OCI-LY7 (cell line): ENCODE results near the gene EBF3. TPM values are rescaled to one million over a fixed set of nuclear protein-coding genes. Genes with fewer than 3 reads are reported as not detected.

Experiments
- BruUV-seq: library from RNA; stranded (reverse); fragments of 400-500 nt; replicated peaks from 2 replicates; lab custom pipeline; 2021; lab: Mats Ljungman, UMichigan
- CTCF ChIA-PET: fragments of 300-600 bp; sonication (Branson Sonifier 250); formaldehyde crosslinking; loops from one replicate; lab custom pipeline; 2022; ENCODE audit warnings: antibody characterized with exemption; ENCODE audit not compliant: unreplicated experiment; lab: Charles Lee
- POLR2A ChIA-PET: fragments of 300-600 bp; sonication (Branson Sonifier 250); formaldehyde crosslinking; loops from one replicate; lab custom pipeline; 2022; ENCODE audit warnings: antibody characterized with exemption; lab: Charles Lee
- DNase-seq: peaks from one replicate; pipeline ENCODE4 v3.0.0-alpha.2; 2015; ENCODE audit warnings: low spot score
- H2AFZ ChIP-seq: fragments of 200-600 bp; sonication (generic), shearing (Covaris generic); 2 replicates; pipeline ENCODE4 v1.6.1; 2014; ENCODE audit warnings: mild to moderate bottlenecking, antibody characterized with exemption, low read length, moderate library complexity
- H3K27ac ChIP-seq: fragments of 200-600 bp; sonication (generic); 2 replicates; pipeline ENCODE4 v1.5.1; 2014; ENCODE audit warnings: mixed run types, low read depth, mild to moderate bottlenecking, moderate library complexity, low read length, inconsistent platforms; ENCODE audit not compliant: poor library complexity, severe bottlenecking
- H3K36me3 ChIP-seq: fragments of 200-600 bp; sonication (generic); 2 replicates; pipeline ENCODE4 v1.6.1; 2014; ENCODE audit warnings: mild to moderate bottlenecking, antibody characterized with exemption, low read length, moderate library complexity, mixed read lengths; ENCODE audit not compliant: insufficient read depth
- H3K4me1 ChIP-seq: fragments of 200-600 bp; sonication (generic); 2 replicates; pipeline ENCODE4 v1.5.1; 2014; ENCODE audit warnings: mild to moderate bottlenecking, low read length; ENCODE audit not compliant: insufficient read depth, poor library complexity, severe bottlenecking
- H3K4me2 ChIP-seq: fragments of 200-600 bp; sonication (generic); 2 replicates; pipeline ENCODE4 v1.6.1; 2014; ENCODE audit warnings: mild to moderate bottlenecking, low read length
- H3K4me3 ChIP-seq: fragments of 200-600 bp; sonication (generic); 2 replicates; pipeline ENCODE4 v1.5.1; 2014; ENCODE audit warnings: mild to moderate bottlenecking, low read depth, low read length; ENCODE audit not compliant: poor library complexity, severe bottlenecking
- H3K79me2 ChIP-seq: fragments of 200-600 bp; sonication (generic); 2 replicates; pipeline ENCODE4 v1.6.1; 2016; ENCODE audit warnings: low read depth, mild to moderate bottlenecking, low read length, moderate library complexity, mixed read lengths; ENCODE audit not compliant: insufficient read depth
- H3K9me2 ChIP-seq: fragments of 200-600 bp; sonication (generic); 2 replicates; pipeline ENCODE4 v1.6.1; 2016; ENCODE audit warnings: mild to moderate bottlenecking, low read length, mixed read lengths; ENCODE audit not compliant: insufficient read depth
- H3K9me3 ChIP-seq: fragments of 200-600 bp; sonication (generic); 2 replicates; pipeline ENCODE4 v1.6.1; 2014; ENCODE audit warnings: mild to moderate bottlenecking, mixed run types, low read length, mixed read lengths
- H4K20me1 ChIP-seq: fragments of 200-600 bp; sonication (generic); 2 replicates; pipeline ENCODE4 v1.6.1; 2014; ENCODE audit warnings: mild to moderate bottlenecking, antibody characterized with exemption, low read length, moderate library complexity, mixed read lengths; ENCODE audit not compliant: insufficient read depth
- EZH2phosphoT487 ChIP-seq: fragments of 200-600 bp; sonication (generic); IDR thresholded peaks from 2 replicates; pipeline ENCODE4 v1.6.1; 2018; ENCODE audit warnings: low read depth, borderline replicate concordance, mild to moderate bottlenecking, mixed run types, antibody characterized with exemption, low read length, moderate library complexity, mixed read lengths
- intact Hi-C: fragments of 100-400 bp; cut with micrococcal nuclease; formaldehyde crosslinking; loops from one replicate; pipeline ENCODE4 v1.10.0; 2022; ENCODE audit not compliant: unreplicated experiment
- total RNA-seq, 2 experiments: library from RNA; depleted of rRNA in 1 of 2; stranded (reverse); fragments of >200 nt in 1 of 2; shearing (Covaris generic) in 1 of 2; gene quantifications; 2 replicates each; pipeline ENCODE4 v1.2.3, GENCODE V29; 2014 to 2022
- TF ChIP-seq, protein P1 (sequence below): fragments of 200-600 bp; sonication (generic); conservative IDR thresholded peaks from 2 replicates; pipeline ENCODE4 v1.5.1; 2014; ENCODE audit warnings: mild to moderate bottlenecking, antibody characterized with exemption, low read length, moderate library complexity, mixed read lengths

The EBF3 gene
- total RNA-seq, 2 experiments from 2014 or later = not detected

GRCh38 chr10:129881641-129882040 is 82.4 kb downstream of the EBF3 start:
- Histone ChIP-seq H3K27ac (no peak overlapping the region), H3K9me2 (no peaks in the 10 kb centered on the region), H3K4me2 (no peak overlapping the region), H2AFZ (no peak overlapping the region), H3K9me3 (no peaks in the 10 kb centered on the region), H4K20me1 (no peaks in the 10 kb centered on the region), H3K4me1 (no peaks in the 10 kb centered on the region), H3K4me3 (no peak overlapping the region), H3K36me3 (no peaks in the 10 kb centered on the region), H3K79me2 (no peaks in the 10 kb centered on the region)
- intact Hi-C loops = no loop called here
- POLR2A ChIA-PET = no interaction called here
- BruUV-seq = no TSS peak
- CTCF ChIA-PET = no interaction called here
- TF ChIP-seq, protein P1, sequence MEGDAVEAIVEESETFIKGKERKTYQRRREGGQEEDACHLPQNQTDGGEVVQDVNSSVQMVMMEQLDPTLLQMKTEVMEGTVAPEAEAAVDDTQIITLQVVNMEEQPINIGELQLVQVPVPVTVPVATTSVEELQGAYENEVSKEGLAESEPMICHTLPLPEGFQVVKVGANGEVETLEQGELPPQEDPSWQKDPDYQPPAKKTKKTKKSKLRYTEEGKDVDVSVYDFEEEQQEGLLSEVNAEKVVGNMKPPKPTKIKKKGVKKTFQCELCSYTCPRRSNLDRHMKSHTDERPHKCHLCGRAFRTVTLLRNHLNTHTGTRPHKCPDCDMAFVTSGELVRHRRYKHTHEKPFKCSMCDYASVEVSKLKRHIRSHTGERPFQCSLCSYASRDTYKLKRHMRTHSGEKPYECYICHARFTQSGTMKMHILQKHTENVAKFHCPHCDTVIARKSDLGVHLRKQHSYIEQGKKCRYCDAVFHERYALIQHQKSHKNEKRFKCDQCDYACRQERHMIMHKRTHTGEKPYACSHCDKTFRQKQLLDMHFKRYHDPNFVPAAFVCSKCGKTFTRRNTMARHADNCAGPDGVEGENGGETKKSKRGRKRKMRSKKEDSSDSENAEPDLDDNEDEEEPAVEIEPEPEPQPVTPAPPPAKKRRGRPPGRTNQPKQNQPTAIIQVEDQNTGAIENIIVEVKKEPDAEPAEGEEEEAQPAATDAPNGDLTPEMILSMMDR = no peak
- no peak for TF ChIP-seq EZH2phosphoT487
- DNase-seq = no peak

- no peak for TF ChIP-seq EZH2phosphoT487
- TF ChIP-seq, protein P1 = no peak
Measured at GRCh38 chr10:129880191-129880870, 83.7 kb downstream of the EBF3 start.

GRCh38 chr10:129879655-129880054 is 84.4 kb downstream of the EBF3 start:
- Histone ChIP-seq H3K27ac (no peak overlapping the region), H3K79me2 (no peaks in the 10 kb centered on the region), H3K36me3 (no peaks in the 10 kb centered on the region), H3K9me2 (no peaks in the 10 kb centered on the region), H2AFZ (no peak overlapping the region), H3K4me3 (no peak overlapping the region), H3K4me1 (no peaks in the 10 kb centered on the region), H3K4me2 (no peak overlapping the region), H4K20me1 (no peaks in the 10 kb centered on the region), H3K9me3 (no peaks in the 10 kb centered on the region)
- DNase-seq = no peak
- BruUV-seq = no TSS peak
- TF ChIP-seq, protein P1 = no peak
- TF ChIP-seq EZH2phosphoT487 = no peak
- ChIA-PET CTCF (no interaction called here), POLR2A (no interaction called here)
- intact Hi-C loops = no loop called here

More at GRCh38 chr10:129880191-129880870, 83.7 kb downstream of the EBF3 start:
- Histone ChIP-seq H2AFZ (no peak overlapping the region), H3K9me3 (no peaks in the 10 kb centered on the region), H4K20me1 (no peaks in the 10 kb centered on the region), H3K36me3 (no peaks in the 10 kb centered on the region), H3K9me2 (no peaks in the 10 kb centered on the region), H3K4me1 (no peaks in the 10 kb centered on the region), H3K4me2 (no peak overlapping the region), H3K4me3 (no peak overlapping the region), H3K27ac (no peak overlapping the region), H3K79me2 (no peaks in the 10 kb centered on the region)
- ChIA-PET CTCF (no interaction called here), POLR2A (no interaction called here)
- intact Hi-C loops = no loop called here
- DNase-seq = no peak
- BruUV-seq = no TSS peak
